ENCODE results near the gene ITPK1. TPM values are rescaled to one million over a fixed set of nuclear protein-coding genes. Genes with fewer than 3 reads are reported as not detected.
A peak's percentile ranks its signal among the peaks of the same experiment; 100 is the strongest.

ITPK1 gene
- total RNA-seq, 1 donor from 2014 or later: 30.5 TPM

DNA sequence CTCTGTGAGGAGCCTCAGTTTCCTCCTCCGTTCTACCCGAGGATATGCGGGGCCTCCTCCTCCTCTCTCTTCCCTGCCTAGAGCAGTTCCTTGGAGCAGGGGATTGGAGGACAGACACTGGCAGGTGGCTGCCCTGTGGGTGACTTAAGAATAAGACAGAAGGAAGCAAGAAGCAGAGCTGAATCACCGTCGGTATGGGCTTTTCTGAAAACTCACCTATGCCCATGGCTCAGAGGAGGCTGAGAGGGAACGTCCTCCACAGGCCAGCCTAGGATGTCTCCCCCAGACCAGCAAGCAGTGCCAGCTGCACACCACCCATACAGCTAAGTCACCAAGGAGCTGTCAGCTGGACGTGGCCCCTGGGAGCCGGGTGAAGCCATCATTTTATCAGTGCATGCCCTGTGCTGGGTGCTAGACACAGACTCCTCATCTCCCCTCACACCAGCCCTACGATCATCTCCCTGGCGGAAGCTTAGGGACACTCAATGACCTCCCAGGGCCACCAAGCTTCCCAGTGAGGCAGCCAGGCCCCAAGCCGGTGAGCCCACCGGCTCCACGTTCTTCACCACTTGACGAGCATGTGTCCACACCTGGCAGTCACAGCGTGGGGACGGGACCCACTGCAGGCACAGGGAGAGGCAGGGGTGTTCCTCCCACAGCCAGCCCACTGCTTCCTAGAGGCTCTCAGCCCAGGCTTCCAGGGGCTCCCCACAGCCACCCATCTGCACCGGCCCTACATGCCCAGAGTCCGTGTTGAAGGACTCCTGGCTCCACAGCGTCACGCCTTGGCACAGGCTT, 21.4 kb downstream of the ITPK1 start:
- no peak overlapping the region for H3K27ac Mint-ChIP-seq

DNA sequence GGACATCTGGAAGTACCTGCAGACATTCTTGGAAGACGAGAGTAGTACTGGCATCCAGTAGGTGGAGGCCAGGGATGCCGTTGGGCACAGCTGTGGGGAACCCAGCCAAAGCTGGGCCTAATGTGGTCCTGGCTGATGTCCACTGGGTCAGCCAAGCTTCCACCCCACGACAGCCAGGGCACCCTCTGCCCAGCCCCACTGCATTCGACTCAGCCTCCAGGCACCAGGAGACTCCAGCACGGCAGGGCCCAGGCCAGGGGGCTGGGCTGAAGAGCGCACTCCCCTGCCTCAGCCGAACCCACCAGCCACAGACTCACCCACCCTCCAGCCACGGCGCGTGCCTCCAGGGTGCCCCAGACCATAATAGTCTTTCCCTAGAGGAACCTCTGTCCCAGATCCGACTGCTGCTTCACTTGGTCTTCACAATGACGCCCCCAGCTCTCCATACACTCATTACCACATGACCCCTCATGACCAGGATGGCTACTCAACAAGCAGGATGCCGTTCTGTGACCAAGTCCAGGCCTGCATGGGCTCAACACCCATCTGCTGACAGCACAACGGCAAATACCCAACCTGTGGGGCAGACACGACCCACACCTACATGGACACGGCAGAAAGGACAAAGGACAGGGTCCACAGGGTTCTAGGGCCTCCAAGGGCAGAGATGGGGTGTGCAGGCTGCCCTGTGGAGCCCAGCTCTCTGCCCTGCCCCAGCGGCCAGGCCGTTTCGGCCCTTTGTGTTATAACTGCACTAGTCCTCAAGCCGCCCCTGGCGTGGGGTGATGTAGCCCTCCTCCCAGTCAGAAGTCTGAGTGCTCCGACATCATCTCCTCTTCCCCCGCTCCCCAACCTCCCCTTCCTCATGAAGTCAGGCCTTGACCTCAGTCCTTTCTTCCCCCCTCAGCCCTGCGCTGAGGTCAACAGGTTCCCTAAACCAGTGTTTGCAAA, 22.8 kb downstream of the ITPK1 start:
- Mint-ChIP-seq H3K27ac (no peak overlapping the region), H3K27me3 (ENCODE audit: low read depth) (no peaks in the 10 kb centered on the region), H3K4me3 (no peak overlapping the region), H3K36me3 (no peaks in the 10 kb centered on the region), H3K4me1 (peaks cover 30% of the 10 kb centered on the region), H3K9me3 (no peaks in the 10 kb centered on the region)
- TF ChIP-seq, protein P1, sequence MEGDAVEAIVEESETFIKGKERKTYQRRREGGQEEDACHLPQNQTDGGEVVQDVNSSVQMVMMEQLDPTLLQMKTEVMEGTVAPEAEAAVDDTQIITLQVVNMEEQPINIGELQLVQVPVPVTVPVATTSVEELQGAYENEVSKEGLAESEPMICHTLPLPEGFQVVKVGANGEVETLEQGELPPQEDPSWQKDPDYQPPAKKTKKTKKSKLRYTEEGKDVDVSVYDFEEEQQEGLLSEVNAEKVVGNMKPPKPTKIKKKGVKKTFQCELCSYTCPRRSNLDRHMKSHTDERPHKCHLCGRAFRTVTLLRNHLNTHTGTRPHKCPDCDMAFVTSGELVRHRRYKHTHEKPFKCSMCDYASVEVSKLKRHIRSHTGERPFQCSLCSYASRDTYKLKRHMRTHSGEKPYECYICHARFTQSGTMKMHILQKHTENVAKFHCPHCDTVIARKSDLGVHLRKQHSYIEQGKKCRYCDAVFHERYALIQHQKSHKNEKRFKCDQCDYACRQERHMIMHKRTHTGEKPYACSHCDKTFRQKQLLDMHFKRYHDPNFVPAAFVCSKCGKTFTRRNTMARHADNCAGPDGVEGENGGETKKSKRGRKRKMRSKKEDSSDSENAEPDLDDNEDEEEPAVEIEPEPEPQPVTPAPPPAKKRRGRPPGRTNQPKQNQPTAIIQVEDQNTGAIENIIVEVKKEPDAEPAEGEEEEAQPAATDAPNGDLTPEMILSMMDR (IDR thresholded peaks at IDR 0.05; ENCODE audit: unreplicated experiment): no peak
- no peak for DNase-seq (ENCODE audit: low spot score in 2 of 2, unreplicated experiment in 2 of 2)

More for the DNA sequence above, 21.4 kb downstream of the ITPK1 start:
- Mint-ChIP-seq H3K27me3 (ENCODE audit: low read depth) (no peaks in the 10 kb centered on the region), H3K9me3 (no peaks in the 10 kb centered on the region), H3K4me3 (no peak overlapping the region), H3K36me3 (no peaks in the 10 kb centered on the region), H3K4me1 (peaks cover 28% of the 10 kb centered on the region)
- DNase-seq (ENCODE audit: low spot score in 2 of 2, unreplicated experiment in 2 of 2): no peak
- TF ChIP-seq, protein P1 (IDR thresholded peaks at IDR 0.05; ENCODE audit: unreplicated experiment): no peak

DNA sequence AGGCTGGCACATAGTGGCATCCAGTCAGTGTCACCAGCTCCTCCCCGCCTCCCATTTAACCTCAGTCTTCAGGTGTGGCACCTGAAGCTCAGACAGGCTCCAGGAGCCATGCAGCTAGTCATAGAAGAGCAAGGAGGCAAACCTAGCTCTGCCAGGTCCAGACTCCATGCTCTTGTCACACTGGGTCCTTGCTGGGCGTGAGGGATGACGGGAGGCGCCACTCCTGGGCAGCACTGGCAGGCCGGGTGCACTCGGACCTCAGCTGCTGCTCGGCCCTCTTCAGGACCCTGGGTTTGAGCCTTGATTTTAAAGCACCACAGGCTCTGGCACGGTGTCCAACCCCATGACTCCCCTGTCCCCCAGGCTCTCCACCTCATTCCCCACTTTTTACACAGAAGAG, 24.1 kb downstream of the ITPK1 start:
- no peak for DNase-seq (ENCODE audit: low spot score in 2 of 2, unreplicated experiment in 2 of 2)
- TF ChIP-seq, protein P1 (IDR thresholded peaks at IDR 0.05; ENCODE audit: unreplicated experiment): no peak
- Mint-ChIP-seq H3K27me3 (ENCODE audit: low read depth) (no peaks in the 10 kb centered on the region), H3K27ac (peak overlapping the region; percentile 54), H3K4me3 (no peak overlapping the region), H3K4me1 (peaks cover 32% of the 10 kb centered on the region), H3K9me3 (no peaks in the 10 kb centered on the region), H3K36me3 (no peaks in the 10 kb centered on the region)

DNA sequence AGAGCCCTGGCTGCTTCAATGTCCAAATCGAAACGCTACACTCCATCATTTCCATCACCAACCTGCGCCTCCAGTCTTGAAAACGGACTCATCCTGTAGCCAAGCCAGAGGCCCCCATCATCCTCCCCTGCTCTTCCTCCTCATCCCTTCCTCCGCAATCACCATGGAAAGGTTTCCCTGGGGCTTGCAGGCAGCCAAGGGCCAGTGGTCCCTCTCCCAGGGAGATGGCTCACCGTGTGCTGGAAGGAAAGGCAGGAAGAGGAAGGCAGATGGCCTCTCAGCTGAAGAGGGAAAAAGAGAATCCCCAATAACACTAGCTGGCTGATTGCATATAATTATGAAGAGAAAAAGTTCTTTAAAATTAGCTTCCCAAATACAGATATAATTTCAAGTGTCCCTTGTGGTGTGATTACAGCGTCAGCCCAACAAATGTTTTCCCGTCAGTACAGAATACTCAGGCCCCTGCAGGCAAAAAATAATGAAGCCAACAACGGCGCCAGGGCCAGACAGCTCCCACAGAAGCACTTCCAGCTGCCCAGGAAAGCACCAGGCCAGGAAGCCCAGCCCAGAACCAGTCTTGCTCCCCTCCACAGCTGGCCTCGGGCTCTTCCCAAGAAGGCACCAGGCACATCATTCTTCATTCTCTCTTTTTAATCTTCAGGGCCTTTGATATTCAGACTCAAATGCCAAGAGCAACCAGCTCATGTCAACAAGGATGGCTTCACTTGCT, 24.7 kb downstream of the ITPK1 start:
- Mint-ChIP-seq H3K27me3 (ENCODE audit: low read depth) (no peaks in the 10 kb centered on the region), H3K27ac (peak overlapping the region; percentile 54), H3K4me1 (peaks cover 34% of the 10 kb centered on the region), H3K4me3 (no peak overlapping the region), H3K9me3 (no peaks in the 10 kb centered on the region), H3K36me3 (no peaks in the 10 kb centered on the region)
- DNase-seq (ENCODE audit: low spot score in 2 of 2, unreplicated experiment in 2 of 2): no peak
- TF ChIP-seq, protein P1 (IDR thresholded peaks at IDR 0.05; ENCODE audit: unreplicated experiment): no peak

DNA sequence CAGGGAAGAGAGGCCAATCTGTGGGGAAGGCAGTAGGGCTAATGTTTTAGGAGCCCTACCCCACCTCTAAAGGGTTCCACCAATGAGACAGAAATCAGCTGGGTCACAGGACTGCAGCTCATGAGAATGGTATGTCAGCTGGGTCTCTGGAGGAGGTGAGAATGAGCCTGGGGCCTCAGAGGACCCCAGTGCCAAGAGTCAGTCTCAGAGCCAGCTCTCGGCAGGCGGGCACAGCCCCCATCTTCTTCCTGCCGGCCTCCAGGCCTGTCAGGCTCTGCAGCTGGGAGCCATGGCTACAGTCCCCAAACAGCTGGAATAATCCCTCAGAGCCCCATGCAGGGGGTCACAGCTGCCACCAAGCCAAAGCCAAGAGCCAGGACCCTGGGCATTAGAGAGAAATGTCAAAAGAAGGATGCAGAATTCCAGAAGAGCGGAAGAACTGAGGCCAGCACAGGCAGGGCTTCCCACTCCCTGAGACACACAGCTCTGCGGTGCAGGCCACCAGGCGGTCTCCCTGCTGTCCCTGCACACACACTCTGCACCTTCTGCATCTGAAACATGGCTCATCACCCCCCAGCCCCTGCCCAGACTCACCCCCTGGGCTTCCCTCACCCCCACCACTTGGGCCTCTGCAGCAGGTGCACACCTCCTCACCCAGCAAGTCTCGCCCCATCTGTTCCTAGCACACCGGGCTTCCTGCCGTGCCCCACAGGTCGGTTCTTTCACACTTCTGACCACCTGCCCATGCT, 26.0 kb downstream of the ITPK1 start:
- DNase-seq (ENCODE audit: low spot score in 2 of 2, unreplicated experiment in 2 of 2): no peak
- Mint-ChIP-seq H3K27ac (no peak overlapping the region), H3K36me3 (no peaks in the 10 kb centered on the region), H3K4me1 (peaks cover 41% of the 10 kb centered on the region), H3K4me3 (no peak overlapping the region), H3K27me3 (ENCODE audit: low read depth) (no peaks in the 10 kb centered on the region), H3K9me3 (no peaks in the 10 kb centered on the region)
- TF ChIP-seq, protein P1 (IDR thresholded peaks at IDR 0.05; ENCODE audit: unreplicated experiment): no peak

All from mesothelial cell of epicardium (in vitro differentiated cells).